ENCODE measurements around the gene ST8SIA2.

Gene ST8SIA2

DNA sequence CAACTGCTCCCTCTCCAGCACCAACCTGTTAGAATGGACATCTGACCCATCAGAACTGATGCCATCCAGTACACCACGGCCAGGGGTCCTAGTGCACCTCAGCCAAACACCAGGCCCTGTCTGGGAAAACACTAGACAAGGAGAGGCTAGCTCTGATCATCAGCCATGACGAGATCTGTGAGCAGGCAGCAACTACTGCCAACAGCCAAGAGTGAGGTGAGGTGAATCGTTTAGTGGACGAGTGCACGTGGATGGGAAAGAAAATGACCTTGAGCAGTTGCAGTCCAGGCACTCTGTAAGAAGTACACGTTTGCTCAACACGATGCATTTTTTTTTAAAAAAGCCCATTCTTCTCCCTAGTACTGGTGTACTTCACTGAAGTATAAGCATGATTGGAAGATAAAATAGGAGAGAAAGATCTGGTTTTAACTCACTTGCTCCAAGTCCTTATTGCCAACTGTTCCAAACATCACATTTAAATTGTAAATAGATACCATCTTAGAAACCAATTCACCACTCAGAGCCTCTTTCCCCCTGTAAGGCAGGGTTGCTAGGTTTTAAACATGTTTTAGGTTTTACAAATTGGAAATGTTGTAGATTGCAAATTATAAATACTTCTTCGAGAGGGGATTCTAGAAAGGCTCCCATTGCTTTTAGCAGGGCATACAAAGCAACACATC lies 5.7 kb downstream of the ST8SIA2 start:
- DNase-seq (ENCODE audit: low spot score) = no peak

DNA sequence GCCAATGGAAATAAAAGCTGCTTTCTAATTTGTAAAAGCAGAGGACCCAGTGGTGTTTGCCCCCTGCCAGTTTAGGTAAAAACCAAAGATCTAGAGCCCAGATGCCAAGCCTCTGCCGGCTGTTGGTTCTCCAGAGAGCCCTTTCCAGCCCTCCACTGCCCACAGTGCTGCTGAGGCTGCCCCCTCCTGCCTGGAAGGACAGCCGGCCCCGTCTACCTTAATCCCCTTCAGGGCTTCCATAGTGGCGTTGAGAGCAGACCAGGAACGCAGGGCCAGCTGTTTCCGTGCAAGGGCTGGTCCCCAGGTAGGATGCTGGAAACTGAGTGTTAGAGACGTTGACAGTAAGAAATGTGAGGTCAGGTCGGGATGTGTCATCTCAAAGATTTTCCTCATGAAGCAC lies 6.9 kb downstream of the ST8SIA2 start:
- DNase-seq (ENCODE audit: low spot score) = no peak

DNA sequence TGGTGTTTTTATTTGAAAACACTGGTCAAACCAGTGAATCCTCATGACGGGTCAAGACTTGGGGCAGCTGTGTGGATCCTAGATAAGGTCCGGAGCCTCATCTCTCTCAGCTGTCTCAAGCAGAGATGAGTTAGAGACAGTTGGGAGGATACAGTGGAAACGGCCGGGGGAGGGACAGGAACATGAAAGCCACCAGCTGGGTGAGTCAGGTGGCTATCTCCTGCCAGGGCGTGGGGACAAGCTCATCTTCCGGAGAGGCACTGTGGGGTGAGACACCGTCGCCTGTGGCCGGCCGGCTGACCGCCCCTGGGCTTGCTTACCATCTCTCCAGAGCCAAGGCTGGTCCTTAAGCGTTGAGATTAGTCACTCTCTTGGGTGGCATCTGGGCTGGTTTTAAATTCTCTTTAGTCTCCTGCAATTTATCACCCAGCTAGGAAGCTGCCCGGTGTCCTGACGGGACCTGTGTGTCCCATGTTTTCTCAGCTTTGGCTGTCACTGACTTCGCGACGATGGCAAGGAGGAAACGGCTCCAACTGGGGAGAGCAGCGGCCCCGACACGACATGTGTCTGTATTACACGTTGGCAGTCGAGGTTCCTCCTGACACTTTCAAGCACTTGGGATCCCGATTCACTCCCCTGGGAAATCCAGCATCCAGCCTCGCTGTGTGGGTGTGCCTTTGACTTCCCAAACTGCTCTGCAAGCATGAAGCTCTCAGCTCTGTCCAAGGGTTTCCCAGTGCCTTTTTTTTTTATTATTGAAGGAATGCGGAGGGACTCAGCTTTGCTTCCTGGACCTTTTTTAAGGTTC lies 7.5 kb downstream of the ST8SIA2 start:
- no peak for DNase-seq (ENCODE audit: low spot score)

DNA sequence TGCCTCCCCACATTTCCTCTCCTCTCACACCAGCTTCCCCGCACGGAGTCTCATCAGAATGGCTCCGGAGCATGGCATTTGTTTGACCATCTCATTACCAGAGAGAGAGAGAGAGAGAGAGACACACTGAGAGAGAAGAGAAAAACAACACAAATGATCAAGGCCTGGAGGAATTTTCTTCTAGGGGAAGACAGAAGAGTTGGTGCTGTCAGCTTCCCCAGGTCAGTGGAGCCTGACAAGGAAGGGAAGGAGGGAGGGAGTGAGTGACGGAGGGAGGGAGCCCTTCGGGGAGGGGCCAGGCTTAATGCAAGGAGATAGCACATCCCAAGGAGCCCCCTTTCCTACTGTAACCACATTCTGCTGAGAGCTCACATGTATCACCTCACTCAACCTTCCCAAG lies 9.1 kb downstream of the ST8SIA2 start:
- DNase-seq (ENCODE audit: low spot score) = no peak

DNA sequence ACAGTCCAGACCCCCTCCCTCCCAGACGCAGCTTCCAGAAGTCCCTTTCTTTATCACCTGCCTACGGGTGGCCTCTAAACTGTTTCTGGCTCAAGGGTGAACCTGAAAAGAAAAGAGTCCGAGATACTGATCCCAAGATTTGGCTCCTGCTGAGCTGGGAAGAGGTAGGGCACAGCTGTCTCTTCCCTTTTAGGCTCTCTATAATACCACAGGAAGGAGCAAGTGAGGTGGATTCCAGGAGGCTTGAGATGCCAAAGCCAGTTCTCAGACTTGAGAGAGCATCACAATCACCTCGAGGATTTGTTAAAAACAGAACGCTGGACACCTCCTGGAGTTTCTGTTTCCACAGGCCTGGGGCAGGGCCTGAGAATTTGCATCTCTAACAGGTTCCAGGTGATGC lies 12.3 kb downstream of the ST8SIA2 start:
- no peak for DNase-seq (ENCODE audit: low spot score)

DNA sequence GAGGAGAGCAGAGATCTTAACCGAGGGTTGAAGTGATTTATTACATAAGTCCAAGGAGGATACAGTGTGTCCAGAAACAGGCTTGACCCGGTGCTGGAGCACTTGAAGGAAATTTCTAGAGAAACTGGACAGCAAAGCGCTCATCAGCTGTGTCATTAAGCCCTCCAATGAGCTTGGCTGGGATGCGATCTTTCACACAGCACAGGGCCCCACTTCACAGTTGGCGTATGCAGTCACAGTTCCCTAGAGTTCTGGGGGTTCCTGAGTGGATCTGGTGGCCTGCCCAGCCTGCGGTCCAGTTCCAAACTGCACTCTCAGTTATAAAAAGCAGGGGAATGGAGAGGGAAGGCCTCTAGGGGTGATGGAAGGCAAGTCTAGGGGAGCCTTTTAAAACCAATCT lies 13.6 kb downstream of the ST8SIA2 start:
- DNase-seq (ENCODE audit: low spot score) = no peak

DNA sequence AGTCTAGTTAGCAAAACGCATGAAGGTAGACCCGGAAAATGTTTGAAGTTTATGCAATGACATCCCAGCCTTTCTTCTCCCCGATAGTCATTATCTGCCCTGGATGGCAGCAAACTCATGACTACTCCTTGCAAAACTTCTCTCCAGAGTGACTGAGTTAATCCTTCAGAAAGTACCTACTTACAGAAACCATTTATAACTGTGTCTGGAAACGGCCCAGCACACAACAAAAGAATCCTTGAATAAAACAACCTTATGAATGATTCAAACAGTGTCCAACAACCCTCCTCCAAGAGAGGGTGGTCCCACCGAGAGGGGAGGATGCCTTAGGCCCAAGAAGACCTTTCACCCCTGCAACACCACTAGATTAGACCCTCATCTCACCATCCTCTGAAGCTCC lies 14.2 kb downstream of the ST8SIA2 start:
- no peak for DNase-seq (ENCODE audit: low spot score)

DNA sequence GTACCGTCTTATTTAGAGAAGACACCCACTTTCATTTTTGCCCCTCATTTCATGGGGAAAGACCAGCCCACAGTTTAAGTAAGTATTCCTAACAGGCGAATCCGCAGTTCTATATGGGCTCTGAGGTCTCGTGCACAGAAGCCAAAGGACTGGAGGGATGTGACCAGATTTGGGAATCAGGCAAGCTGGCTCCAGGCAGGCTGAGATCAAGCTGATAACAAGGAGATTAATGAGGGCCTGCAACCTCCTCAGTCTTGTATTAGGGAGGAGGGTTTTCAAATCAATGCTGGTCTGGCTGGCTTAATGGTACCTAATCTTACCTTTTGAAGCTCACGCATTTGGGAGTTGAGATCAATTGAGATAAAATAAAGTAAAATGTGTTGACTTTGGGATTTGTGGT lies 15.3 kb downstream of the ST8SIA2 start:
- no peak for DNase-seq (ENCODE audit: low spot score)

DNA sequence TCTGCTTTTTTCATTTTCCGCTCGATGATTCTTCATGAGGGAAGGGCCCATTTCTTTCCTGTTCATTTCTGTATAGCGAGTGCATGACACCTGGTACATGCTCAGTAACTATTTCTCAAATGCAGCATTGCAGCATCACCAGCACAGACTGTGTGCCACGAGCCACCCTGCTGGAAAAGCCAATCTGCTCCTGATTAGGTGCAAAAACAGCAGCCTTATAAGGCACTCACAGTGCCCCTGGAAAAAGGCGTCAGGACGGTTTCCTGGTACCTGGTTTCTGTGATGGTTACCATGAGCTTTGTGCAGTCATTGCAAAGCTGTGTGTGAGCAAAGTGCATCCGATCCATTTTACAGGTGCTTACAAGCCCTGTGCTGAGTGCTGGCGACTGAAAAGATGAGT lies 15.8 kb downstream of the ST8SIA2 start:
- no peak for DNase-seq (ENCODE audit: low spot score)

DNA sequence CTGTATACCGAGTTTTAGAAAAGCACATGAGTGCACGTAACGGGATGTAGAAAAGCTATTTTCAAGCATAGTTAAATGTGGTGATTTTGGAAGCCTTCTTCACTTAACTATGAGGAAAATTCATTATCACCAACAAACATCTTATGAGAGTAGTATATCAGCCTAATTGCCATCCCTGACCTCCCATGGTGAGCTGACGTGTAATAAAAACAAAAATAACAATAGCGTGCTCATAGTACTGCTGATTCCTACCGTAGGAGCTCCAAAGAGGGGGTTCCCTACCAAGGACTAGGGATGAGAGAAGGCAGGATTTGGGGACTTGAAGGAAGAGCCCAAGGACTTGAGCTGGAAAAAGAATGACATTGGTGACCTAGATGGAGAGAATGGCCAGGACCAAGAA lies 16.9 kb downstream of the ST8SIA2 start:
- DNase-seq (ENCODE audit: low spot score) = no peak

DNA sequence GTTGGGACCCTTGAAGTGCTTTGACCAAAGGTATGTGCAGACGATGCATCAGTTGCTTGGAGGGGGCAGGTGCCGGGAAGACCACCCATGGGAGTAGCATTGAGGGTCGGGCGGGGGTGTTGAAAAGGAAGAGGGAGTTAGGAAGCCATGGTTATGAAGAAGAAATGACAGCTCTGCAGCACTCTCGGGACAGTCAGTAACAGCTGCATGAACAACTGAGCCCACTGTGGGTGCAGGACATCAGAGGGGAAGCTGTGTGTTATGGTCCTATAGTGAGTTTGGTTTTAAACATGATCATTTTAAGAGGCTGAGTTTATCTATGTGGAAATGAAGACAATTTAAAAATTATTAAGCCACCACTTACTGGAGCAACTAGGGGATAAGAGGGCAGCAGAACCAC lies 17.6 kb downstream of the ST8SIA2 start:
- no peak for DNase-seq (ENCODE audit: low spot score)

DNA sequence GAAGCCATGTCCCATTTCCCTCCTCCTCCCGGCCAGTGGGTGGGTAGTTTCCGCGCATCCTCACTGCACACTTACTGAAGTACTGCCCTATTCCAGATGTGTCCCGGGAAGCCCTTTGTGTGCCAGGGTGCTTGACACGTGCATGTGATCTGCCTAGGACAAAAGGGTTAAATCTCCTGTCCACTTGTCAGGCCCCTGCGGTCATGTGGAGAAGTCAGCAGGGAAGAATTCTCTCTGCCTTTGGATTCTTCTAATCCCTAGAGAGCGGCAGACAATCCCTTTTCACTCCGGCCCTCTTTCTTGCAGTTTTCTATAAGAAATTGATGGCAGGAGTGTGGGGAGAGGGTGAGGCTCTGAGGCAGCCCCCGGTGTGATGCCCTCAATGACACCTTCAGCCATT lies 19.8 kb downstream of the ST8SIA2 start:
- DNase-seq (ENCODE audit: low spot score) = no peak

DNA sequence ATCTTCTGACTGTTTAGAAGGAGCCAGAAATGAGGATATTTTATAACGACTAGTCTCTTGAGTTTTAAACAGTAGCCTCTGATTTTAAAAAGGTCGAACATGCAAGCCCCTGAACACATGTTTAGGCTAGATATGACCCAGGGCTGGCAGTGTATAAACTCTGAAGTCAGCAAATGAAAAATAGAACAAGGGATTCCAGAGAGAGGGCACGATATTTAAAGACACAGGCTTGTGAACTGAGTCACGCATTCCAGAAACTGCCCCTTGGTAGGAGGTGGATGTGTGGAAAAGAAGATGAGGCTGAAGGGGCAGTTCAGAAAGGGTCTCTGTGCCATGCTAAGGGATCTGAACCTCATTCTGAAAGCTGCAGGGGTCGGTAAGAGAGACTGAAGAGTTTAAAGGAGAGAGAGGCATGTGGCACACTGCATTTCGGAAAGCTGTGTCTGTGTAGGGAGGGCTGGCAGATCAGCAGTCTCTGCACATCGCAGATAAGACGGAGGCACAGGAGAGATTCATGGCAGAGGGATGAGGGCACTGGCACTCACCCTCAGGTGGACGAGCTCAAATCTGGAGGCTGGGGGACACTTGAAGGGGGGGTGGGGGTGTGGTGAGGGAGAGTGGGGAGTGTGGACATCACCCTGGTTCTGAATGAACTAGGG lies 22.1 kb downstream of the ST8SIA2 start:
- no peak for DNase-seq (ENCODE audit: low spot score)

DNA sequence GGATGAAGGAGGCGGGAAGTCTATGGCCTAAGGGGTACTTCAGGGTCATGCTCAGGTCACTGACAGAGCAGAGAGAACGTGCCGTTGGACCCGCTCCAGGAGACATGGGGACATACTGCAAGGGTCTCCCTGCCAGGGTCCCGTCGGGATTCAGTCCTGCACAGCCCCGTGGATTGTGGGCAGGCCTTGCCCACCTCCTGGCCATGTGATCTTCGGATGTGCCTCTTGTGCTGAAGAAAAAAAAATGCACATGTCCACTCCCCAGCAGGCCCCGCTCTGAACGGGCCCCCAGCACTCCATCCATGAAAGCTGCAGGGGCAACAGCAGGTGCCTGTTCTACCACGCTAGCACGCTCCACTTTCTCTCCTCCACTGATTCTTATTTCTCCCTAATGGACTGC lies 22.9 kb downstream of the ST8SIA2 start:
- DNase-seq (ENCODE audit: low spot score) = no peak

DNA sequence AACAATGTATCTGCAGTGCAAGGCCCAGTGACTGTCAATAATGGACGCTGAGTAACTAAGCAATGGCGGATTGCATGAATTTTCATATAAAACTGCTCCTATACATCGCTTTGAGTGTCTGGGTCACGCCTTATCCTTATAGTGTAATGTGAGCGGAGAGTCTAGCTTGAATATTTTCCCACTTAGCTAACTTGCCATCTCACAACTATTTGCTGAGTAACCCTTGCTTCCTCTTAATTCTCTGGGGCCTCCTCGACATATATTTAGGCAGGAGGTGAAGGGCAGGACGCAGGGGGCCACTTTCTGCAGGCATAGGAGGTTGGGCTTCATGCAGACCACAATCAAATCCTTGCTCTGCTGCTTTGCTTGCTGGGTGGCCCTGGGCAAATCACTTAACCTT lies 24.0 kb downstream of the ST8SIA2 start:
- DNase-seq (ENCODE audit: low spot score) = no peak

DNA sequence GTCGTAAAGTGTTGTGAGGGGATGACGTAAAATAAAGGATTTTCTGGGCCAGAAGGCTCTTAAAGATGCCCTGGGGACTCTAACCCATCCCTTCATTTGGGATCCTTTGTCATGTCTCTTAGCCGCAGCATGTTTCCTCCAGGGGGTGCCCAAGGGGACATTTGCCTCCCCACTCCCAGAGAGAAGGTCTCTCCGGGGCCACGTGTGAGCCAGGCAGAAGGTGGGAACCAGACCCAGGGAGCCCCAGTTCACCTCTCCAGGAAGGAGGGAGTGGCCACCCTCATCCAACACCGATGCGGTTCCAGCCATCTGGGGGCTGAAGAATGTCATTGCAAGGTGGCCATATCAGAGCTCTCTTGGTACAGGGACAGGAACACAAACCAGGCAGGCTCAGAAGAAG lies 25.2 kb downstream of the ST8SIA2 start:
- no peak for DNase-seq (ENCODE audit: low spot score)

DNA sequence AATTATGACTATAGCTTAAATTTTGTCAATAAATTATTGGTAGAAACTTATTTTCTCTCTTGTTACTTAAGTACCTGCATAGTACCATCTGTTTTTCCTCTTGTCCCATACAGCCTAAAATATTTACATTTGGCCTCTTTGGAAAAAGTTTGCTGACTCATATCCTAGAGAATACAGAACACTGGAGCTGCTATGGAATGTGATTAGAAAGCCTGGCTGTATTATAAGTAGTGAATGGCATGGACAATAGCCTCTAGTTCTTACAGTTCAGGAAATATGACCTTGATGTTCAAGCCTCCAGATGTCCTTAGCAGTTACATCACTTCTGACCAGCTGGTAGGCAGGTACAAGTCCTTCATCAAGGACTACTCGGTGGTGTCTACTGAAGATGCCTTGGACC lies 28.3 kb downstream of the ST8SIA2 start:
- DNase-seq (ENCODE audit: low spot score) = peak; percentile 37

DNA sequence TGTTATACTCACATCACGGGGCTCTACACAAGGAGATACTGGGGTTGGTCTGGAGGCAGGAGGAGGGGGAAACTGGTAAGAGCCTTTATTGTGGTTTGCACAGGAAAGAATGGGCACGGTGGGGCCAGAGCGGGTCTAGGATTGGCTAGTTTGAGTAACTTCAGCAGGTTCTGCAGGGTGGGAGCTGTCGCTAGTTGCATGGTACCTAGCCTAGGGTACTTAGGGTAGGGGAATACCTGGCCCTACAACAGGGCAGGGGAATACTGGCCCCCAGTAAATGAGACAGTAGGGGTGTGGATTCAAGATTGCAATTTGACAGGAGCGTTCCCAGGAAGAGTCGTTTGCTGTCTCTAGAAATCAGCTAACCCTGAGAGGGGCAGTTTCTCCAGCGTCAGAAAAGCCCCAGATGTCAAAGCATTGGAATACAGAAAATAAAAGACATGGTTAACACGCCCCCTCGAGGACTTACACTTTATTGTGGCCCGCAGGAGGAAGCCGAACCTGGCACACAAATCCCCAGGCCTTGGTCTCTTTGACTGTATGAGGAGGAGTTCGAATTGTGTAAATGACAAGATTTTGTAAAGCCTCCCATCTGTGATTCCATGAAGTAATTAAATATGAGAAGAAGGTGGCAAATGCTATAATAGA lies 32.0 kb downstream of the ST8SIA2 start:
- DNase-seq (ENCODE audit: low spot score) = no peak

DNA sequence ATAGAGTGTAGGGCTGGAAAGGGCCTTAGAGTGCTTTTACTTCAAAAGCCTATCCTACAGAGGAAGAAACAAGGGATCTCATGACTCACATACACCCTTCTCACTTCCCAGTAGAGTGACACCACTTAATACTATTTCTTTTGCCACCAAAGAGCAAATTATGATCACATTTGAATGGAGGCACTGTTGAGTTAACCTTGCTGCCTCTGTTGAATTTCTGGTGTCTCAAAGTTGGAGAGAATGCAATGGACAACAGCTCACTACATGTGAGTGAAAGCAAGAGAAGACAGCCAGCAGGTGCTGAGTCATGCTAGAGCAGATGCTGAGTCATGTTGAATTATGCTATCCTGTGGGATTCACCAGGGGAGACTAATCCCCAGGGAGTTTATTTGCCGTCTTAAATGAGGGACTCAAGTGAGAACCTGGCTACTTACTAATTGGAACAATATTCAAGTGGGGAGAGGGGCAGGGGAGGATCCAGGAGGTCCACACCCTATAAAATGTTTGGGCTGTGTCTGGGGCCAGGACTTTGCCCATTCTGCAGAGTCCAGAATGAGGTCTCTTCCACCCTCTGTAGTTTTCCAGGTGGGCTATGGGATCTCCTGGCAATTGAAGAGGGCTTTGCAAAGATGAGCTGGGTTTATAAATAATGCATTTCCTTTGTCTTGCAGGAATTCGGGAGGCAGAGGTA lies 35.8 kb downstream of the ST8SIA2 start:
- DNase-seq (ENCODE audit: low spot score) = peak; percentile 63

DNA sequence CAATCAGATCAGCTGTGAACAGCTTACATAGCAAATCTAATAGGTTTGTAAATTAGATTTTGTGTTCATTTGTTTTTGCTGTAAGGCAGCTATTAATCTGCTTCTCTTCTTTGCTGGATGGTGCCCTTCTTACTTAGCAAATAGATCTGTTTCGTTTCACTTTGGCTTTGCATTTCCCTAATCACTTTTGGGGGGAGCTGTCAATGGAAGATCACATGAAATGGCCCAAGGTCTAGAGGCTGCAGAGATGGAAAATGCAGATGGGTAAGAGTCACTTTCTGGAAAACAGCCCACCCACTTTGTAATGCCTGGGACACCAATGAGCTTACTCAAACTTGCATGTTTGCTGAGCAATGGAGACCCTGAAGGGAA lies 36.4 kb downstream of the ST8SIA2 start:
- DNase-seq (ENCODE audit: low spot score) = no peak

DNA sequence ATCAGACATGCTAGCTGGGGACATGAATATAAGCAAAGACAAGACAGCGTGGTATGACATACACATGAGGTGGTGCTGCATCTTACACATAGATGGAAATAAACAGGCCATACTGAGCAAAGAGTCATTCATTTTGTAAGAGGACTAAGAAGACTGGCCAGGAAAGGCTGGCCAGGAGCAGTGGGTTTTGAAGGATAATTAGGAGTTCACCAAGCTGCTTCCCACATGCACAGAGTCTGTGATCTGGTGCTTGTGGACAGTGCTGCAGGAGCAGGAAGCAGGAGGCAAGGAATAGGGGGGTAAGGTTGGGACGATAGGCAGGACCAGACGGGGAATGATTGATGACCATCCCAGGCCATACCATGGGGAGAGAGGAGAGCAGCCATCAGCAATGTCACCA lies 41.5 kb downstream of the ST8SIA2 start:
- no peak for DNase-seq (ENCODE audit: low spot score)

DNA sequence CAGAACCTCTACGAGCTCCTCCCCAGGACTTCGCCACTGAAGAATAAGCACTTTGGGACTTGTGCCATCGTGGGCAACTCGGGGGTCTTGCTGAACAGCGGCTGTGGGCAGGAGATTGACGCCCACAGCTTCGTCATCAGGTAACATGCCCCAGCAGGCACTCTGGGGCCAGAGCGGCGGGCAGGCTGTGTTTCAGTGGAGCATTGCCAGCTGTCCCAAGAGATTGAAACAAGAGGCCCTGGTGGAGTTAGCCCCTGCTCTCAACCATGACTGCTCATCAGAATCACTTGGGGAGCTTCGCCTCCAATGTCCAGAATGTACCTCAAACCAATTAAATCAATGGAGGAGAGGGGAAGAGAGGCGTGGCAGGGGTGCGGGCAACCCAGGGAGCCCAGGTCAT lies 44.8 kb downstream of the ST8SIA2 start:
- no peak for DNase-seq (ENCODE audit: low spot score)

Measured in kidney capillary endothelial cell (primary cell).